ENCODE measurements around the gene NMUR2.

The NMUR2 gene

DNA sequence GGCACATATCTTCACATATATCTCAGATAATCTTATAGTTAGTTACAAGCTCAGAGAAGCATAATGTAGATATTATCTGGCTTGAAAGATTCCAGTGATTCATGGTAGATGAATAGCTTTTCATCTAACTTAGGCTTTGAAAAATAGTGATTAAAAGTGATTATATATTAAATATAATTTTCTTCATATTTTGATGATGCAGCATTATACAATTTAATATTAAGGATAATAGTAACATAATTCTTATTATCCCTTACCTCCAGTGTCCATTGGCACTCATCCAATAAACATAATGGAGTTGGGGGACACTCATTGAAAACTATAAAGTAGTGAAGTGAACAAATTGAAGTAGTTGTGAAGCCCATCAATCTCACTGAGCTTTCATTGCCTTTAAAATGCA lies 35.8 kb downstream of the NMUR2 start:
- no peak for DNase-seq (ENCODE audit: low spot score)

DNA sequence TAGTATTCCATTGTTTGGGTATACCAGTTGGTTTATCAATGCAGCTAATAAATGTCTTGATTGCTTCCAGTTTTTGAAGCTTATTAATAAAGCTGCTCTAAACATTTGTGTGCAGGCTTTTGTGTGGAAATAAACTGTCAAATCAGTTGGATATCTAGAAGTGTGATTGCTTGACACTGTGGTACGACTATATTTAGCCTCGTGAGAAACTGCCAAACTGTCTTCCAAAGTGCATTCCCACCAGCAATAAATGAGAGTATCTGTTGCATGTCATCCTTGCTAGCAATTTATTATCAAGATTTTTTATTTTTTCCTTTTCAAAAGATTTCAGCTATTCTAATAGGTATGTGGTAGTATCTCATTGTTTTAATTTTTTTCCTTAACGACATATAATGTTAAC lies 37.5 kb downstream of the NMUR2 start:
- no peak for DNase-seq (ENCODE audit: low spot score)

DNA sequence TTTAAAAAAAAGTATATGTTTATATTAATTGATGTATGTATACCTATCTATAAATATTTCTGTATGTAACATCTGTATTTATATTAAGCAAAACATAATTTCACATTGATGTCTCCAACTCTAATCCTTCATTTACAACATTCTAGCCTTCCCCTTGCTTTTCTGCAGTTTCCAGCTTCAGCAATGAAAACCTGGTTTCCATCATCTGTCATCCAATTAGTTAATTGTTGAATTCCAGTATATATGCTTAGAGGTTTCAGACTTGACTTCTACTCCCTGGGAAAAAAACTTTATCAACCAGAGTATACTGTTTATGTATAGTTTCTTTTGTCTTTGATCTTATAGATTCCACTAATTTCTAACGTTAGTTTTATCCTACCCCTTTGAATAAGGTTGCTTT lies 38.4 kb downstream of the NMUR2 start:
- no peak for DNase-seq (ENCODE audit: low spot score)

DNA sequence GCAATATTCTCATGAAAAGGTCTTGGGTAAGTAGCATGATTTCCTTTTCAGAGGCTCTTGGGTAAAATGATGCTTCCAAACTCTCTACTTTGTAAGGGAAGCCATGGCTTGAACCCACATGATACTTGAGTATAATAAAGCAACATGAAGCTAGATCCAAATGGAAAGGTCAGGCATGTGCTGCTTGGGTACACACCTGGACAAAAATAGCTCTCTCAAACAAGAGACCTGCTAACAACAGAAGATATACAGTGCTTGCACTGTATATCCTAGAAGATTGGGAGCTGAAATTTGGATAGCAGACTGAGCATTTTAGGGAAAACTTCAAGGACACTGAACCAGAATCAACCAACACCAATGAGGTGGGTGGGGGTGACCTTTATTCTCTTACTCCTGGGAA lies 40.2 kb downstream of the NMUR2 start:
- DNase-seq (ENCODE audit: low spot score): no peak

DNA sequence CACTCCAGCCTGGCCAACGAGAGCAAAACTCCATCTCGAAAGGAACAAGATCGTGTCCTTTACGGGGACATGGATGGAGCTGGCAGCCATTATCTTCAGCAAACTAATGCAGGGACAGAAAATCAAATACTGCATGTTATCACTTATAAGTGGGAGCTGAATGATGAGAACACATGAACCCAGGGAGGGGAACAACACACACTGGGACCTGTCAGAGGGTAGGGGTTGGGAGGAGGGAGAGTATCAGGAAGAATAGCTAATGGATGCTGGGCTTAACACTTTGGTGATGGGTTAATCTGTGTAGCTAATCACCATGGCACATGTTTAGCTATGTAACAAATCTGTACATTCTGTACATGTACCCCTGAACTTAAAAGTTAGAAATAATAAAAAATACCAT lies 40.9 kb downstream of the NMUR2 start:
- DNase-seq (ENCODE audit: low spot score): no peak

DNA sequence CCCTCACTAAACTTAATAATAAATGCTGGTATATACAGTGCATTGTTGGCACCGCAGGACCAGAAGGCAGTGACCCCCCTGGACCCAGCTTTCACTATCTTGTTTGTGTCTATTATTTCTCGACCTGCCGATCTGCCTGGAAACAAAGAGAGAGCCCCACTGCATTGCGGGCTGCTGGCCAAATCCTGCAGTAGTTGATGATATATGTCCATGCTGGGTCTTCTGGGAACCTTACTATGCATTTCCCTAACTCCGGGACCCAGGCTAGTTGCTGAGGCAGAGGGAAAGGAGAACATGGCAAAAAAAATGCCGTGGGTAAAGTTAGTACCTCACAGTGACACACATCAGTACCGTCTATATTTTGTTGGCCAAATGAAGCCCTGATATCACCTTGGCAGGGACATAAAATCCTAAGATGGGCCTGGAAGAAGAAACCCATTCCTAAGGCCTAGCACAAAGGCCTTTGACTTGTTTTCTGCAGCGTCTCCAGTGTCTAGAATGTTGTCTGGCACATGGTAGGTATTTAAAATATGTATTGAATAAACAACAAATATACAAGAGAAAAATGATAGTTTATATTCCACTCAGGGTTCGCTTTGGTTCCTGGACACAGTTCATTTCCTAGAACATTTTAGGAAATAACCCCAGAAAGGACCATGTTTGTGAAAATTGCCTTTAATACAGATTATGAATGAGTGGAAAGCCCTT lies 46.1 kb downstream of the NMUR2 start:
- no peak for DNase-seq (ENCODE audit: low spot score)

DNA sequence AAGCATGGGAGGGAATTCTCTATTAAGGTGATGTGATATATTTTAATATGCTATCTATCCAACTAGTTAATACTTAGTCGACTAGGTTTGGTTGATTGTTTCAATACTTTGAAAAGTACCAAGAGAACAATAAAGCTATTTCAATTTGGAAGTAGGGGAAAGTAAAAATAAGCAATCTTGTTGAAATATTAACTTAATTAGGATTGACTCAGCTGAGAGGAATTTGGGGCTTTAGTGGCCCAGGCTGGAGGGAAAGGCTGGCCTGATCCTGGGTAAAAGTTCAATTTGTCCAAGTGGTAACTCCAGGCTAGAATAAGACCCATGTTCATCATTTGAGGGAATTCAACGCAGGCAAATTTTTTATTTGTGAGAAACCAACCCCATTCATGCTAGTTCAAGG lies 48.6 kb downstream of the NMUR2 start:
- no peak for DNase-seq (ENCODE audit: low spot score)

DNA sequence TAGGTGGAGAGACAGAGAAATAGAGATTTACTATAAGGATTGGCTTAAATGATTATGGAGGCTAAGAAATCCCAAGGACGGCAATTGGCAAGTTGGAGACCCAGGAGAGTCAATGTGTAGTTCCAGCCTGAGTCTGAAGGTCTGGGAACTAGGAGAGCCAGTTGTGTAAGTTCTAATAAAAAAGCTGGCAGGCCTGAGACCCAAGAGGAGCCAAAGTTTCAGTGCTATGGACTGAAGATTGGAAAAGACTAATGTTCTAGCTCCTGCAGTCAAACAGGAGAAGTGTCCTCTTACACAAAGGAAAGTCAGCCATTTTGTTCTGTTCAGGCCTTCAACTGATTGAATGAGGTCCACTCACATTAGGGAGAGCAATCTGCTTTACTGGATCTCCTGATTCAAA lies 50.0 kb downstream of the NMUR2 start:
- DNase-seq (ENCODE audit: low spot score): no peak

DNA sequence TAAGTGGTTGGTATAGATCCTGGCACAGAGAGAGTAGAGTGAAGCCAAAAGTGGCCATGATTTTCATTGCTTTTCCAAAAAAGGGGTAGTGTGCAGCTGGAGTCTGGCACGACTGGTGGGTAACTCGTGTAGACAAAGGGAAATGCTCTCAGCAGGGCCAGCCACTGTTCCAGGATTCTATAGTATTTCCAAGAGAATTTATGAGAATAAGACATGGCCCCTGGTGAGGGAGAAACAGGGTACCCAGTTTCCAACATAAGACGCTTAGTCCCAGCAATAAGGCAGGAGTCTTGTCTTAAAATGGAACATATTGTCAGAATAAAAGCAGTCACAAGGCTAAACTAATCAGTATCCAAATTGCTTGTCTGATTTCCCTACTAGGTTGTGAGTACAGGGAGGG lies 52.1 kb downstream of the NMUR2 start:
- DNase-seq (ENCODE audit: low spot score): no peak

DNA sequence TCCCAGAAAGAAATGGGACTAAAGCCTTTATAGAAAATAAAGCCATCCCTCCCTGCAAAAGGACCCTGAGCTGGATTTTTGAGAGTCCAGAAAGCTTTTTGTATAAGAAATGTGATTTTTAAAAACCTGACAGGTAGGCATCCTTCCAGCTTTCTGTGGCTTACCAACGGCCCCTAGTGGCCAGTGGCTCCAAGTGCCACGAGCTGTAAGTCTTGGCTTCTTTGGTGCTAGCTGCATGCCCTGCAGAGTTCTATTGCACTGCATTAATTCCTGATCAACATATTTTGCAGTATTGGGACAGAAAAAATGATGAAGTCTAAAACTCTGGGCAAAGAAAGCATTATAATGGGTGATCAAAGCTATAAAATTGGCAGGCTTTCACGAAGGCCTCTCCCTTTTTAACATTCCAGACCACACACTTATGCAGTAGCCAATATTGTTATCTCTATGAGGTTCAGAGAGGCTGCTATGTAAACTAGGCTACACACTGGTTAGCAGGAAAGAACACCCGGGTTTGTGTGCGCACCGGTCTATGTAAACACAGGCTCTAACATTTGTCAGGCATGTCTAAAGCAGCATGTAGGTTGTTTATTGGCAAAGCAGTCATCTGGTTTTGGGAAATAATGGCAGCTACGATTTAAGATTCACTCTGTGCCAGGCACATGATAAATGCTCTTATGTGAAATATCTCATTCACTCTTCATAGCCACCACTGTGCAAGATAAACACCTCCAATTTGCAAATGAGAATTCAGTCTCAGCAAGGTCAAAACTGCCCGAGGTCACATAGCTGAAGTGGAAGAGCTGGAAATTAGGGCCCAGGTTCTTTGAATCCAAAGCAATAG lies 55.2 kb downstream of the NMUR2 start:
- DNase-seq (ENCODE audit: low spot score): peak; percentile 18

All from CD4-positive, alpha-beta T cell treated with Interleukin-15 for 4 hours (primary cell).